HUES48 (cell line): ENCODE data around the gene LCN12.

Experiments used
- H3K27ac ChIP-seq: one replicate; pipeline ENCODE4 v1.7.0; 2013; ENCODE audit warnings: low read depth, low read length, inconsistent platforms
- H3K27me3 ChIP-seq: 2 replicates; pipeline ENCODE4 v1.6.1; 2013; ENCODE audit warnings: mild to moderate bottlenecking, low read length; ENCODE audit not compliant: control insufficient read depth, insufficient read depth
- H3K36me3 ChIP-seq: 2 replicates; pipeline ENCODE4 v1.6.1; 2013; ENCODE audit warnings: low read length; ENCODE audit not compliant: control insufficient read depth, insufficient read depth
- H3K4me1 ChIP-seq: 2 replicates; pipeline ENCODE4 v1.6.1; 2013; ENCODE audit warnings: mild to moderate bottlenecking, low read length; ENCODE audit not compliant: control insufficient read depth, insufficient read depth
- H3K4me3 ChIP-seq: 2 replicates; pipeline ENCODE4 v1.5.1; 2013; ENCODE audit warnings: mild to moderate bottlenecking, low read depth, low read length
- H3K9ac ChIP-seq: 2 replicates; pipeline ENCODE4 v1.6.1; 2013; ENCODE audit warnings: mild to moderate bottlenecking, low read depth, low read length, moderate library complexity
- H3K9me3 ChIP-seq: 2 replicates; pipeline ENCODE4 v1.6.1; 2013; ENCODE audit warnings: low read length; ENCODE audit not compliant: control insufficient read depth, insufficient read depth

The LCN12 gene

GRCh38 chr9:136955202-136955942 lies 3.3 kb downstream of the LCN12 start:
- Histone ChIP-seq H3K4me3 (no peak overlapping the region), H3K36me3 (no peaks in the 10 kb centered on the region), H3K27me3 (no peaks in the 10 kb centered on the region), H3K27ac (no peak overlapping the region), H3K9me3 (no peaks in the 10 kb centered on the region), H3K9ac (no peak overlapping the region), H3K4me1 (peaks cover 4% of the 10 kb centered on the region)

GRCh38 chr9:136955943-136956335 lies 3.9 kb downstream of the LCN12 start:
- Histone ChIP-seq H3K36me3 (no peaks in the 10 kb centered on the region), H3K27ac (no peak overlapping the region), H3K4me1 (no peaks in the 10 kb centered on the region), H3K27me3 (no peaks in the 10 kb centered on the region), H3K4me3 (no peak overlapping the region), H3K9me3 (no peaks in the 10 kb centered on the region), H3K9ac (no peak overlapping the region)

- H3K27me3 ChIP-seq, result no peaks in the 10 kb centered on the region
- H3K4me1 ChIP-seq, result no peaks in the 10 kb centered on the region
- no peak overlapping the region for H3K27ac ChIP-seq
- H3K9me3 ChIP-seq, result no peaks in the 10 kb centered on the region
- H3K9ac ChIP-seq, result no peak overlapping the region
- H3K36me3 ChIP-seq, result no peaks in the 10 kb centered on the region
- no peak overlapping the region for H3K4me3 ChIP-seq
Observed at GRCh38 chr9:136956604-136957003, 4.5 kb downstream of the LCN12 start.

- Histone ChIP-seq H3K36me3 (no peaks in the 10 kb centered on the region), H3K27me3 (no peaks in the 10 kb centered on the region), H3K27ac (no peak overlapping the region), H3K9ac (no peak overlapping the region), H3K4me3 (no peak overlapping the region), H3K4me1 (no peaks in the 10 kb centered on the region), H3K9me3 (no peaks in the 10 kb centered on the region)
Observed at GRCh38 chr9:136957461-136957860, 5.4 kb downstream of the LCN12 start.

GRCh38 chr9:136957901-136958300 lies 5.8 kb downstream of the LCN12 start:
- Histone ChIP-seq H3K36me3 (no peaks in the 10 kb centered on the region), H3K4me1 (no peaks in the 10 kb centered on the region), H3K9me3 (no peaks in the 10 kb centered on the region), H3K27ac (no peak overlapping the region), H3K27me3 (no peaks in the 10 kb centered on the region), H3K9ac (no peak overlapping the region), H3K4me3 (no peak overlapping the region)

- Histone ChIP-seq H3K27ac (no peak overlapping the region), H3K4me3 (no peak overlapping the region), H3K9ac (no peak overlapping the region), H3K9me3 (no peaks in the 10 kb centered on the region), H3K36me3 (no peaks in the 10 kb centered on the region), H3K4me1 (no peaks in the 10 kb centered on the region), H3K27me3 (no peaks in the 10 kb centered on the region)
Observed at GRCh38 chr9:136958473-136958872, 6.4 kb downstream of the LCN12 start.

GRCh38 chr9:136958898-136959850 lies 7.1 kb downstream of the LCN12 start:
- Histone ChIP-seq H3K9me3 (no peaks in the 10 kb centered on the region), H3K27ac (no peak overlapping the region), H3K9ac (no peak overlapping the region), H3K4me1 (no peaks in the 10 kb centered on the region), H3K36me3 (no peaks in the 10 kb centered on the region), H3K27me3 (no peaks in the 10 kb centered on the region), H3K4me3 (no peak overlapping the region)

GRCh38 chr9:136960212-136960937 lies 8.3 kb downstream of the LCN12 start:
- H3K9ac ChIP-seq, result no peak overlapping the region
- no peak overlapping the region for H3K27ac ChIP-seq
- no peaks in the 10 kb centered on the region for H3K4me1 ChIP-seq
- no peaks in the 10 kb centered on the region for H3K27me3 ChIP-seq
- H3K4me3 ChIP-seq, result no peak overlapping the region
- no peaks in the 10 kb centered on the region for H3K9me3 ChIP-seq
- no peaks in the 10 kb centered on the region for H3K36me3 ChIP-seq

- H3K9me3 ChIP-seq, result no peaks in the 10 kb centered on the region
- no peak overlapping the region for H3K4me3 ChIP-seq
- no peaks in the 10 kb centered on the region for H3K27me3 ChIP-seq
- H3K9ac ChIP-seq, result no peak overlapping the region
- H3K27ac ChIP-seq, result no peak overlapping the region
- no peaks in the 10 kb centered on the region for H3K36me3 ChIP-seq
- no peaks in the 10 kb centered on the region; the same call in 1 of the 2 replicates for H3K4me1 ChIP-seq
Observed at GRCh38 chr9:136960938-136961275, 8.8 kb downstream of the LCN12 start.

- Histone ChIP-seq H3K27ac (no peak overlapping the region), H3K36me3 (no peaks in the 10 kb centered on the region), H3K9ac (no peak overlapping the region), H3K9me3 (no peaks in the 10 kb centered on the region), H3K4me3 (no peak overlapping the region), H3K4me1 (peaks cover 2% of the 10 kb centered on the region; the same call in 1 of the 2 replicates), H3K27me3 (no peaks in the 10 kb centered on the region)
Observed at GRCh38 chr9:136961279-136962065, 9.4 kb downstream of the LCN12 start.
